NB4 (cell line): ENCODE data around the gene FAM222A.

ENCODE experiments used
- POLR2A ChIP-seq: IDR thresholded peaks from 2 replicates; pipeline ENCODE4 v1.6.1; 2011; ENCODE audit warnings: mild to moderate bottlenecking; ENCODE audit not compliant: insufficient read length; ENCODE audit errors: extremely low read depth
- TF ChIP-seq, protein P1 (sequence below): IDR thresholded peaks from one replicate; pipeline ENCODE4 v1.5.1; 2012; ENCODE audit warnings: low read depth, low read length
- TF ChIP-seq, protein P2 (sequence below): IDR thresholded peaks from 2 replicates; pipeline ENCODE4 v1.6.1; 2011; ENCODE audit warnings: low read depth, low read length

DNA sequence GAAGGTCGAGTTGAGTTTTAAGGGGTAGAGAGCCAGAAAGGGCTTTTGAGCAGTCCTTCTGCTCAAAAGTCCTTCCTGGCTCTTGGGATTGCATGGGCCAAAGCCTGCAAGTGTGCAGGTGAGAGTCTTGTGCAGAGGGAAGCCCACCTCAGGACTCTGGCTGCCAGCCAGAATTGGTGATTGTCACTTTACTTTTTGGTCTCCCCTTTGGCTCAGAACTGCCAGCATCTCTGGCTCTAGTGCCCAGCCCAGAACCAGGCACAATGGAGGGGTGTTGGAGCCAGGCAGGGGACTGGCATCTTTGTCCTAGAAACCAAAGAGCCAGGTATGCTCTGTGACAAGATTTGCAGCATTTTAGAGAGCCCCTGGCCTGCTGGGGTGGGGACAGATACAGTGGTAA, 23.5 kb downstream of the FAM222A start:
- TF ChIP-seq, protein P1, sequence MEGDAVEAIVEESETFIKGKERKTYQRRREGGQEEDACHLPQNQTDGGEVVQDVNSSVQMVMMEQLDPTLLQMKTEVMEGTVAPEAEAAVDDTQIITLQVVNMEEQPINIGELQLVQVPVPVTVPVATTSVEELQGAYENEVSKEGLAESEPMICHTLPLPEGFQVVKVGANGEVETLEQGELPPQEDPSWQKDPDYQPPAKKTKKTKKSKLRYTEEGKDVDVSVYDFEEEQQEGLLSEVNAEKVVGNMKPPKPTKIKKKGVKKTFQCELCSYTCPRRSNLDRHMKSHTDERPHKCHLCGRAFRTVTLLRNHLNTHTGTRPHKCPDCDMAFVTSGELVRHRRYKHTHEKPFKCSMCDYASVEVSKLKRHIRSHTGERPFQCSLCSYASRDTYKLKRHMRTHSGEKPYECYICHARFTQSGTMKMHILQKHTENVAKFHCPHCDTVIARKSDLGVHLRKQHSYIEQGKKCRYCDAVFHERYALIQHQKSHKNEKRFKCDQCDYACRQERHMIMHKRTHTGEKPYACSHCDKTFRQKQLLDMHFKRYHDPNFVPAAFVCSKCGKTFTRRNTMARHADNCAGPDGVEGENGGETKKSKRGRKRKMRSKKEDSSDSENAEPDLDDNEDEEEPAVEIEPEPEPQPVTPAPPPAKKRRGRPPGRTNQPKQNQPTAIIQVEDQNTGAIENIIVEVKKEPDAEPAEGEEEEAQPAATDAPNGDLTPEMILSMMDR: no peak
- TF ChIP-seq, protein P2, sequence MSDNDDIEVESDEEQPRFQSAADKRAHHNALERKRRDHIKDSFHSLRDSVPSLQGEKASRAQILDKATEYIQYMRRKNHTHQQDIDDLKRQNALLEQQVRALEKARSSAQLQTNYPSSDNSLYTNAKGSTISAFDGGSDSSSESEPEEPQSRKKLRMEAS: no peak
- TF ChIP-seq POLR2A: no peak
